Pancreas (tissue), 10 donors: Measurements from ENCODE around the gene NPHP1. TPM values are rescaled to one million over a fixed set of nuclear protein-coding genes. Genes with fewer than 3 reads are reported as not detected.
A peak's percentile ranks its signal among the peaks of the same experiment; 100 is the strongest.
"Not testable (repeated sequence)": the region's sequence is repeated elsewhere in the genome, so short reads cannot be mapped to it uniquely, and the experiment has no call there.

Source experiments
- ATAC-seq, 4 donors: fragments of 200-7000 bp; cut with Tn5 transposase; one replicate each; pipeline versions ENCODE4 v1.8.0 to v1.9.1; 2020; ENCODE audit warnings: mild to moderate bottlenecking in 4 of 4, moderate library complexity in 4 of 4
- DNase-seq, 6 donors: peaks; one replicate each; pipeline ENCODE4 v3.0.0-alpha.2; 2020
- FAIRE-seq: peaks from 2 replicates; lab custom pipeline; 2012; peaks lifted over from hg19 to GRCh38; lab: Jason Lieb, UNC
- H3K27ac ChIP-seq, 4 donors: fragments of 200-600 bp; sonication (generic); 1 replicate in 3 of 4; 2 replicates in 1 of 4; pipeline versions ENCODE4 v1.5.0 to v1.8.0; 2020
- H3K27me3 ChIP-seq, 4 donors: fragments of 200-600 bp; one replicate each; pipeline ENCODE4 v1.8.0; 2021
- H3K36me3 ChIP-seq, 3 donors: fragments of 200-600 bp; sonication (generic) in 1 of 3; one replicate each; pipeline versions ENCODE4 v1.5.0 to v1.8.0; 2020 to 2021
- H3K4me1 ChIP-seq, 3 donors: fragments of 200-600 bp; one replicate each; pipeline ENCODE4 v1.8.0; 2021
- H3K4me3 ChIP-seq, 4 donors: fragments of 200-600 bp; sonication (generic) in 2 of 4; one replicate each; pipeline versions ENCODE4 v1.5.0 to v1.8.0; 2020 to 2021
- H3K9me3 ChIP-seq, 4 donors: fragments of 200-600 bp; one replicate each; pipeline ENCODE4 v1.8.0; 2021
- CTCF ChIP-seq, 4 donors: fragments of 200-600 bp; sonication (generic) in 3 of 4; IDR thresholded peaks; one replicate each; pipeline versions ENCODE4 v1.5.0 to v1.8.0; 2021; ENCODE audit warnings: antibody characterized with exemption in 4 of 4
- WGBS, 2 donors: extraction: QIAGEN DNeasy Blood & Tissue Kit; methylation state at CpG; one replicate each; pipeline ENCODE4 v1.1.7; 2013; 5-methylcytosine and 5-hydroxymethylcytosine counted together
- intact Hi-C, 3 donors: fragments of 100-400 bp; cut with DNase I; formaldehyde crosslinking; loops; one replicate each; pipeline versions ENCODE4 v1.11.1 to v1.14.2; 2022
- polyA plus RNA-seq, 2 donors: library from polyadenylated mRNA; stranded (reverse); fragments of 200-250 nt; gene quantifications; one replicate each; pipeline ENCODE4 v1.2.3, GENCODE V29; 2013
- total RNA-seq, 6 donors: library from RNA; stranded (reverse); fragmentation: NEBNext Ultra II Directional in 4 of 6; extraction: Animal tissue kit (Norgen Biotek cat#: 25700) in 4 of 6; gene quantifications; one replicate each; pipeline versions ENCODE4 v1.2.1 to v1.2.4, GENCODE V29; 2021 to 2023
- donor health status: healthy with polysubstance abuse.
- donor health status: DM: no; HTN: no; CAD: no; lungs with moderate emphysema.
- donor health status: DM: no; HTN: no; CAD: no.
- donor health status: control.
- donor health status: control.
- donor health status: Bipolar disorder and iron deficiency.
- donor health status: DM: yes; HTN: yes; CAD: no.
- donor health status: DM: no; HTN: no; CAD: no.
- donor health status: DM: no; HTN: no; CAD: no.
- donor health status: DM: yes; HTN: yes; CAD: no.

The NPHP1 gene
- total and polyA plus RNA-seq, 8 donors, result 1.2 to 9.2 (median 2.5) TPM

GRCh38 chr2:110099471-110100225, 105.2 kb downstream of the NPHP1 start:
- intact Hi-C loops, result no loop called here
- 78 to 84% methylated on average over 8 to 10 of the region's 10 CpGs for WGBS, 2 donors
- peak overlapping the region; percentile 10 to 88 (median 55) for H3K27ac ChIP-seq
- peak in 1 of 6 donors; percentile 31 for DNase-seq
- TF ChIP-seq CTCF (IDR thresholded peaks at IDR 0.05), result no peak
- no peak for FAIRE-seq
- no peak overlapping the region for H3K4me3 ChIP-seq
- no peaks in the 10 kb centered on the region for H3K27me3 ChIP-seq
- no peaks in the 10 kb centered on the region for H3K9me3 ChIP-seq
- H3K36me3 ChIP-seq, result no peaks in the 10 kb centered on the region
- ATAC-seq, result no peak
- H3K4me1 ChIP-seq, result peaks cover 0 to 9% (median 0%) of the 10 kb centered on the region in 3 donors

- WGBS, 2 donors, result 76 to 80% methylated on average over 6 of the region's 6 CpGs
- ATAC-seq (no peak), DNase-seq (no peak), FAIRE-seq (no peak)
- H3K27ac ChIP-seq, result peak overlapping the region in 2 of 4 donors; percentile 10 to 88
- no peak overlapping the region for H3K4me3 ChIP-seq
- intact Hi-C loops, result no loop called here
- H3K4me1 ChIP-seq, result peaks cover 0 to 9% (median 0%) of the 10 kb centered on the region in 3 donors
- TF ChIP-seq CTCF (IDR thresholded peaks at IDR 0.05), result no peak
- no peaks in the 10 kb centered on the region for H3K36me3 ChIP-seq
- H3K27me3 ChIP-seq, result no peaks in the 10 kb centered on the region
- no peaks in the 10 kb centered on the region for H3K9me3 ChIP-seq
These were observed 105.8 kb downstream of the NPHP1 start for GRCh38 chr2:110099038-110099425.

GRCh38 chr2:110097506-110098220, 107.2 kb downstream of the NPHP1 start:
- Histone ChIP-seq H3K36me3 (no peaks in the 10 kb centered on the region), H3K4me3 (no peak overlapping the region), H3K4me1 (peaks cover 0 to 9% (median 0%) of the 10 kb centered on the region in 3 donors), H3K27me3 (no peaks in the 10 kb centered on the region), H3K27ac (no peak overlapping the region), H3K9me3 (no peaks in the 10 kb centered on the region)
- TF ChIP-seq CTCF (IDR thresholded peaks at IDR 0.05), result no peak
- DNase-seq, result peak in 1 of 6 donors; percentile 29
- WGBS, 2 donors, result 73 to 86% methylated on average over 14 of the region's 14 CpGs
- no peak for FAIRE-seq
- intact Hi-C loops, result no loop called here
- ATAC-seq, result no peak

GRCh38 chr2:110095994-110096633, 108.7 kb downstream of the NPHP1 start:
- peak in 1 of 6 donors; percentile 29 for DNase-seq
- no peaks in the 10 kb centered on the region for H3K9me3 ChIP-seq
- no peak overlapping the region for H3K4me3 ChIP-seq
- TF ChIP-seq CTCF (IDR thresholded peaks at IDR 0.05), result no peak
- ATAC-seq, result no peak
- no peaks in the 10 kb centered on the region for H3K27me3 ChIP-seq
- intact Hi-C loops, result no loop called here
- FAIRE-seq, result no peak
- H3K4me1 ChIP-seq, result peaks cover 0 to 4% (median 0%) of the 10 kb centered on the region in 3 donors
- no peak overlapping the region for H3K27ac ChIP-seq
- 76 to 87% methylated on average over 8 of the region's 8 CpGs for WGBS, 2 donors
- H3K36me3 ChIP-seq, result no peaks in the 10 kb centered on the region

- FAIRE-seq, H3K4me1 ChIP-seq, H3K36me3 ChIP-seq, H3K9me3 ChIP-seq, H3K4me3 ChIP-seq, H3K27me3 ChIP-seq, intact Hi-C loops, H3K27ac ChIP-seq, DNase-seq, ATAC-seq: not testable (repeated sequence)
- 67 to 75% methylated on average over 4 to 5 of the region's 6 CpGs for WGBS, 2 donors
These were observed 109.8 kb downstream of the NPHP1 start for GRCh38 chr2:110094884-110095534.

GRCh38 chr2:110093924-110094323, 110.9 kb downstream of the NPHP1 start:
- intact Hi-C loops, DNase-seq, H3K27ac ChIP-seq, H3K4me3 ChIP-seq, H3K9me3 ChIP-seq, H3K36me3 ChIP-seq, H3K27me3 ChIP-seq, FAIRE-seq, H3K4me1 ChIP-seq, ATAC-seq: not testable (repeated sequence)
- no CpG with 5 or more reads among the region's 6 CpGs for WGBS, 2 donors

GRCh38 chr2:110090164-110090563, 114.6 kb downstream of the NPHP1 start:
- H3K36me3 ChIP-seq, FAIRE-seq, H3K27ac ChIP-seq, ATAC-seq, H3K9me3 ChIP-seq, intact Hi-C loops, H3K4me1 ChIP-seq, DNase-seq, H3K4me3 ChIP-seq, H3K27me3 ChIP-seq: not testable (repeated sequence)
- 42 to 71% methylated on average over 2 of the region's 4 CpGs for WGBS, 2 donors
